ENCODE results near the gene SERTM1.

SERTM1 gene

DNA sequence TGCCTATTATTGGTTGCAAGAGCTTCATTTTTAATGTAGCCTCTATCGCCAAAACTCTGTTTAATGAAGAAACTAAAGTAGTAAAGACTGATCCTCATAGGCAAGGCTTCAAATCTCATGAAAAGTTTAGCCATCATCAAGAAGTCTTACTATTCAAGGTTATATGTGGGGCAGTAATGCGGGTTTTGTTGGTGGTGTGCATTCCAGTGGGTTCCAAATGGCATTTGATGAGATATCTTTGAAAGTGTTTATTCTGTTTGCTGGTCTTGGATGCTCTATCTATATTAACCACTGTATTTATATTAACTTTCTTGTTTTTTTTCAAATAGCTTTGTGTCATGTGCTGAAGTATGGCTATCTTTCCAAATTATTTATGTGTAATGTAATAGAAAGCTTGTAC lies 72.2 kb downstream of the SERTM1 start:
- Histone ChIP-seq H3K4me1 (ENCODE audit: insufficient read depth, low read length) (no peaks in the 10 kb centered on the region), H3K36me3 (ENCODE audit: insufficient read depth, low read length) (no peaks in the 10 kb centered on the region), H3K9me3 (ENCODE audit: low read length) (no peaks in the 10 kb centered on the region), H3K4me3 (ENCODE audit: low read depth in 1 of 2, low read length in 2 of 2) (no peak overlapping the region), H3K27ac (ENCODE audit: low read depth, low read length) (no peak overlapping the region), H3K27me3 (ENCODE audit: control insufficient read depth in 1 of 2, insufficient read depth in 2 of 2, low read length in 2 of 2) (no peaks in the 10 kb centered on the region), H3K9ac (ENCODE audit: low read length) (no peak overlapping the region)
